PC-3 (cell line): Measurements from ENCODE around the gene SH3GL2. TPM values are rescaled to one million over a fixed set of nuclear protein-coding genes. Genes with fewer than 3 reads are reported as not detected.

Experiments
- ATAC-seq: fragments of 200-7000 bp; cut with Tn5 transposase; 2 replicates; pipeline ENCODE4 v1.9.1; 2020; ENCODE audit warnings: mild to moderate bottlenecking, moderate library complexity
- BruUV-seq: library from RNA; stranded (reverse); fragments of 400-500 nt; replicated peaks from 2 replicates; lab custom pipeline; 2021; lab: Mats Ljungman, UMichigan
- CTCF ChIA-PET: fragments of 300-600 bp; sonication (Branson Sonifier 250); formaldehyde crosslinking; loops from one replicate; lab custom pipeline; 2022; ENCODE audit warnings: antibody characterized with exemption; lab: Charles Lee
- POLR2A ChIA-PET: fragments of 300-600 bp; sonication (Branson Sonifier 250); formaldehyde crosslinking; loops from one replicate; lab custom pipeline; 2022; ENCODE audit warnings: antibody characterized with exemption; ENCODE audit not compliant: unreplicated experiment; lab: Charles Lee
- DNase-seq: peaks from one replicate; pipeline ENCODE4 v3.0.0-alpha.2; 2015
- H2AFZ ChIP-seq: fragments of 300-600 bp; sonication (generic); 2 replicates; pipeline ENCODE4 v1.6.0; 2016; ENCODE audit warnings: antibody characterized with exemption, low read length
- H3F3A ChIP-seq: fragments of 300-600 bp; sonication (generic); one replicate; pipeline ENCODE4 v1.6.0; 2017; ENCODE audit warnings: antibody characterized with exemption, low read length, control low read depth, mild to moderate bottlenecking; ENCODE audit not compliant: unreplicated experiment
- H3K27ac ChIP-seq: fragments of 300-600 bp; sonication (generic); 2 replicates; pipeline ENCODE4 v1.5.1; 2016; ENCODE audit warnings: mild to moderate bottlenecking, low read length
- H3K27me3 ChIP-seq: fragments of 300-600 bp; sonication (generic); 2 replicates; pipeline ENCODE4 v1.6.1; 2016; ENCODE audit warnings: low read length, mixed read lengths
- H3K36me3 ChIP-seq: fragments of 300-600 bp; sonication (generic); 2 replicates; pipeline ENCODE4 v1.6.1; 2016; ENCODE audit warnings: low read depth, mixed run types, low read length, mixed read lengths
- H3K4me1 ChIP-seq: fragments of 300-600 bp; sonication (generic); 2 replicates; pipeline ENCODE4 v1.5.1; 2016; ENCODE audit warnings: low read length; ENCODE audit not compliant: insufficient read depth
- H3K4me2 ChIP-seq: fragments of 300-600 bp; sonication (generic); 2 replicates; pipeline ENCODE4 v1.6.0; 2016; ENCODE audit warnings: low read length
- H3K4me3 ChIP-seq: fragments of 300-600 bp; sonication (generic); 2 replicates; pipeline ENCODE4 v1.5.1; 2016; ENCODE audit warnings: mild to moderate bottlenecking, low read length, mixed read lengths
- H3K79me2 ChIP-seq: fragments of 300-600 bp; sonication (generic); 2 replicates; pipeline ENCODE4 v1.6.1; 2017; ENCODE audit warnings: low read length, mixed read lengths
- H3K9ac ChIP-seq: fragments of 300-600 bp; sonication (generic); 2 replicates; pipeline ENCODE4 v1.6.0; 2016; ENCODE audit warnings: mild to moderate bottlenecking, low read length
- H3K9me2 ChIP-seq: fragments of 300-600 bp; sonication (generic); replicated peaks from 2 replicates; pipeline ENCODE4 v1.6.1; 2016; ENCODE audit warnings: mixed run types, low read length, mixed read lengths
- H3K9me3 ChIP-seq: fragments of 300-600 bp; sonication (generic); 2 replicates; pipeline ENCODE4 v1.6.1; 2016; ENCODE audit warnings: low read length, mixed read lengths
- H4K20me1 ChIP-seq: fragments of 300-600 bp; sonication (generic); 2 replicates; pipeline ENCODE4 v1.6.1; 2016; ENCODE audit warnings: low read length, mixed read lengths
- CTCF ChIP-seq: fragments of 300-600 bp; sonication (generic); conservative IDR thresholded peaks from 2 replicates; pipeline ENCODE4 v1.5.1; 2017; ENCODE audit warnings: antibody characterized with exemption, low read depth, mild to moderate bottlenecking, low read length
- EZH2 ChIP-seq: fragments of 300-600 bp; sonication (generic); IDR thresholded peaks from one replicate; pipeline ENCODE4 v1.6.1; 2017; ENCODE audit warnings: antibody characterized with exemption, mild to moderate bottlenecking, low read length; ENCODE audit not compliant: unreplicated experiment
- EZH2phosphoT487 ChIP-seq: fragments of 300-600 bp; sonication (generic); IDR thresholded peaks from 2 replicates; pipeline ENCODE4 v1.6.1; 2018; ENCODE audit warnings: mild to moderate bottlenecking, antibody characterized with exemption, low read length, borderline replicate concordance
- intact Hi-C: fragments of 100-400 bp; cut with micrococcal nuclease; formaldehyde crosslinking; loops from 2 replicates; pipeline ENCODE4 v1.9.0; 2023
- total RNA-seq: library from RNA; depleted of rRNA; stranded (reverse); fragments of >200 nt; gene quantifications from 2 replicates; pipeline ENCODE4 v1.2.3, GENCODE V29; 2014

Gene SH3GL2
- total RNA-seq, 1 experiment from 2014 or later, result 2.9 TPM

GRCh38 chr9:17825265-17825659 is 246.4 kb downstream of the SH3GL2 start:
- POLR2A ChIA-PET, result no interaction called here
- no peaks in the 10 kb centered on the region for H3K36me3 ChIP-seq
- H3K9me3 ChIP-seq, result no peaks in the 10 kb centered on the region
- CTCF ChIA-PET, result no interaction called here
- H3K4me3 ChIP-seq, result no peak overlapping the region
- no peak overlapping the region for H3K4me2 ChIP-seq
- TF ChIP-seq EZH2phosphoT487, result no peak
- TF ChIP-seq EZH2, result no peak
- TF ChIP-seq CTCF, result no peak
- no peaks in the 10 kb centered on the region for H3F3A ChIP-seq
- H3K4me1 ChIP-seq, result no peaks in the 10 kb centered on the region
- no TSS peak for BruUV-seq
- no peak overlapping the region for H3K27ac ChIP-seq
- no peak overlapping the region for H3K9ac ChIP-seq
- DNase-seq, result no peak
- H3K79me2 ChIP-seq, result no peaks in the 10 kb centered on the region
- no peaks in the 10 kb centered on the region for H3K27me3 ChIP-seq
- no peak for ATAC-seq
- no peak overlapping the region for H2AFZ ChIP-seq
- intact Hi-C loops, result no loop called here
- no peaks in the 10 kb centered on the region for H4K20me1 ChIP-seq
- H3K9me2 ChIP-seq, result no peaks in the 10 kb centered on the region

GRCh38 chr9:17829064-17829463 is 250.2 kb downstream of the SH3GL2 start:
- no peaks in the 10 kb centered on the region for H3F3A ChIP-seq
- H3K9ac ChIP-seq, result no peak overlapping the region
- no peak for ATAC-seq
- POLR2A ChIA-PET, result no interaction called here
- no peak overlapping the region for H2AFZ ChIP-seq
- no TSS peak for BruUV-seq
- H3K4me1 ChIP-seq, result no peaks in the 10 kb centered on the region
- H3K9me2 ChIP-seq, result no peaks in the 10 kb centered on the region
- no peaks in the 10 kb centered on the region for H3K79me2 ChIP-seq
- no peaks in the 10 kb centered on the region for H3K27me3 ChIP-seq
- H3K27ac ChIP-seq, result no peak overlapping the region
- TF ChIP-seq EZH2phosphoT487 (no peak), CTCF (no peak), EZH2 (no peak)
- H3K9me3 ChIP-seq, result no peaks in the 10 kb centered on the region
- no peak for DNase-seq
- H3K4me2 ChIP-seq, result no peak overlapping the region
- H3K4me3 ChIP-seq, result no peak overlapping the region
- no peaks in the 10 kb centered on the region for H3K36me3 ChIP-seq
- intact Hi-C loops, result no loop called here
- H4K20me1 ChIP-seq, result no peaks in the 10 kb centered on the region
- CTCF ChIA-PET, result no interaction called here

DNA sequence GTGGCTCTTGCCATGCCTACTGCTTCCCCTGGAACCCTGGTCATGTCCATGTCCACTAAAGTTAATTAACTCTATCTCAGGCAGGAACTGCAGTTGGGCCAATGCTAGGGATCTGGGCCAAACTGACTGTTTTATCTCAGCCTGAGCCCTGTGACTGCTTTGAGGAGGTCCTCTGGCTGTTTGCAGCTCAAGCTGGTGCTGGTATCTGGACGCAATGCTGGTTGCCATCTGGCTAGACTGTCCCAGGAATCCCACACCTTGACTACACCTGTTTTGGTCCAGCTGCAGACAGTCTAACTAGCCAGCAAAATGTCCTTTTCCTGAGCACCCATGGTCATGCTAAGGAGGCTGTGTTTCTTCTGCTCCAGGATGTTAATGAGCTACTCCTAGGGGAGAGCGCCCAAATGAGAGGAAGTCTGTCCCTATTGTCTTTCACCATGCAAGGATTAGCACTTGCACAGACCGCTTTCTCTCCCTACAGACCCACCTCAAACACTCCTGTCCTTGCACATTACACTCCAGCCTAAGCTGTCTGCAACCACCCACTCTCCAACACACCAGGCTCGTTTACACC is 251.0 kb downstream of the SH3GL2 start:
- ATAC-seq, result no peak

More for the DNA sequence above, 251.0 kb downstream of the SH3GL2 start:
- Histone ChIP-seq H3K9me2 (no peaks in the 10 kb centered on the region), H2AFZ (no peak overlapping the region), H3F3A (no peaks in the 10 kb centered on the region), H3K79me2 (no peaks in the 10 kb centered on the region), H3K9me3 (no peaks in the 10 kb centered on the region), H3K4me2 (no peak overlapping the region), H3K4me3 (no peak overlapping the region), H3K27ac (no peak overlapping the region), H3K9ac (no peak overlapping the region), H3K4me1 (no peaks in the 10 kb centered on the region), H4K20me1 (no peaks in the 10 kb centered on the region), H3K27me3 (0 out of 2 replicates have a peak, but pooled peaks cover 3% of the 10 kb centered on the region), H3K36me3 (no peaks in the 10 kb centered on the region)
- intact Hi-C loops, result no loop called here
- no peak for TF ChIP-seq CTCF
- TF ChIP-seq EZH2, result no peak
- TF ChIP-seq EZH2phosphoT487, result no peak
- ChIA-PET POLR2A (no interaction called here), CTCF (no interaction called here)
- no TSS peak for BruUV-seq
- DNase-seq, result no peak
